Measurements from ENCODE around the gene NT5C2.
"Not testable (repeated sequence)": the region's sequence is repeated elsewhere in the genome, so short reads cannot be mapped to it uniquely, and the experiment has no call there.

GRCh38 chr10:103167554-103167953 lies 25.5 kb downstream of the NT5C2 start:
- TF ChIP-seq POLR2AphosphoS5 (IDR thresholded peaks at IDR 0.05; ENCODE audit: insufficient read depth, low read depth, low read length); MYC (IDR thresholded peaks at IDR 0.05; ENCODE audit: low read depth, low read length); POLR2A (IDR thresholded peaks at IDR 0.05; ENCODE audit: low read depth, low read length); CTCF (IDR thresholded peaks at IDR 0.05; ENCODE audit: extremely low read depth in 1 of 2, insufficient read depth in 1 of 2, low read depth in 1 of 2, low read length in 2 of 2); EZH2 (IDR thresholded peaks at IDR 0.05; ENCODE audit: borderline replicate concordance, low read depth, low read length, severe bottlenecking): not testable (repeated sequence)
- TF ChIP-seq, protein P1, sequence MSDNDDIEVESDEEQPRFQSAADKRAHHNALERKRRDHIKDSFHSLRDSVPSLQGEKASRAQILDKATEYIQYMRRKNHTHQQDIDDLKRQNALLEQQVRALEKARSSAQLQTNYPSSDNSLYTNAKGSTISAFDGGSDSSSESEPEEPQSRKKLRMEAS (IDR thresholded peaks at IDR 0.05; ENCODE audit: insufficient read depth, insufficient read length) = not testable (repeated sequence)

Measured in endothelial cell of umbilical vein (primary cell).